HG02759 (cell line): Measurements from ENCODE around the gene ZMYND8.
"Not testable (repeated sequence)": the region's sequence is repeated elsewhere in the genome, so short reads cannot be mapped to it uniquely, and the experiment has no call there.

Experiments
- ATAC-seq: cut with Tn5 transposase; IDR thresholded peaks from one replicate; pipeline ENCODE4 v1.9.1; 2021; ENCODE audit warnings: mild to moderate bottlenecking, moderate library complexity; ENCODE audit not compliant: unreplicated experiment

ZMYND8 gene

GRCh38 chr20:47314647-47315338 is 41.7 kb downstream of the ZMYND8 start:
- no peak for ATAC-seq

- ATAC-seq, result no peak
Measured at GRCh38 chr20:47311967-47312681, 44.4 kb downstream of the ZMYND8 start.

- no peak for ATAC-seq
Measured at GRCh38 chr20:47311211-47311610, 45.3 kb downstream of the ZMYND8 start.

- no peak for ATAC-seq
Measured at GRCh38 chr20:47310729-47311128, 45.8 kb downstream of the ZMYND8 start.

- no peak for ATAC-seq
Measured at GRCh38 chr20:47309806-47310426, 46.6 kb downstream of the ZMYND8 start.

- ATAC-seq, result no peak
Measured at GRCh38 chr20:47309394-47309793, 47.1 kb downstream of the ZMYND8 start.

GRCh38 chr20:47307569-47307968 is 48.9 kb downstream of the ZMYND8 start:
- ATAC-seq, result not testable (repeated sequence)

GRCh38 chr20:47306755-47307370 is 49.6 kb downstream of the ZMYND8 start:
- no peak for ATAC-seq

- no peak for ATAC-seq
Measured at GRCh38 chr20:47306095-47306494, 50.4 kb downstream of the ZMYND8 start.

- ATAC-seq, result no peak
Measured at GRCh38 chr20:47305667-47306066, 50.8 kb downstream of the ZMYND8 start.

GRCh38 chr20:47304287-47304686 is 52.2 kb downstream of the ZMYND8 start:
- ATAC-seq, result no peak

- no peak for ATAC-seq
Measured at GRCh38 chr20:47303736-47304135, 52.8 kb downstream of the ZMYND8 start.

GRCh38 chr20:47300071-47300470 is 56.4 kb downstream of the ZMYND8 start:
- ATAC-seq, result no peak

- no peak for ATAC-seq
Measured at GRCh38 chr20:47298624-47299023, 57.9 kb downstream of the ZMYND8 start.

- ATAC-seq, result no peak
Measured at GRCh38 chr20:47297746-47298145, 58.8 kb downstream of the ZMYND8 start.

GRCh38 chr20:47296950-47297349 is 59.5 kb downstream of the ZMYND8 start:
- no peak for ATAC-seq

GRCh38 chr20:47295921-47296426 is 60.5 kb downstream of the ZMYND8 start:
- ATAC-seq, result no peak

- ATAC-seq, result no peak
Measured at GRCh38 chr20:47295129-47295813, 61.2 kb downstream of the ZMYND8 start.

GRCh38 chr20:47293631-47294030 is 62.9 kb downstream of the ZMYND8 start:
- no peak for ATAC-seq

GRCh38 chr20:47292581-47292980 is 63.9 kb downstream of the ZMYND8 start:
- ATAC-seq, result no peak
